MM.1S (cell line): ENCODE measurements around the gene SCUBE1.

Experiments
- EZH2 ChIP-seq: fragments of 300-600 bp; sonication (generic); optimal IDR thresholded peaks from 2 replicates; pipeline ENCODE3; 2017; ENCODE audit warnings: low read depth, mild to moderate bottlenecking, antibody characterized with exemption, low read length, mixed read lengths
- TF ChIP-seq, protein P1 (sequence below): fragments of 300-600 bp; sonication (generic); IDR thresholded peaks from 2 replicates; pipeline ENCODE4 v1.5.1; 2016; ENCODE audit warnings: antibody characterized with exemption, low read length, mixed read lengths

DNA sequence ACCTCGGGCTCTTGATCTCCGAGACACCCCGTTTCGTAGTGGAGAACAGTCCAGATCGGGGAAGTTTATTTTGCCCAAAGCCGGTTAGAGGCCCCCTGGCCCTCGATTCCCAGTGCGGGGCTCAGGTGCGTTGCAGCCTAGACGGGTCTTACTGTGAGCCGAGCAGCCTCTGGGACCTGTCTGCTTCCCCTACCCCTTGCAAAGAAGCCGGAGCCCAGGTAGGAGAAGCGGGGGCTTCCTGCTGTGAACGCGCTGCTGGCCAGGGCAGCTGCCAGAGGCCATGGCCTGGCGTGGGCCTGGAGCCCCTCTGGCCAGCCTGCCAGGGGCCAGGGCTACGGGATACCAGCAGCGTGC is 191.2 kb downstream of the SCUBE1 start:
- TF ChIP-seq, protein P1, sequence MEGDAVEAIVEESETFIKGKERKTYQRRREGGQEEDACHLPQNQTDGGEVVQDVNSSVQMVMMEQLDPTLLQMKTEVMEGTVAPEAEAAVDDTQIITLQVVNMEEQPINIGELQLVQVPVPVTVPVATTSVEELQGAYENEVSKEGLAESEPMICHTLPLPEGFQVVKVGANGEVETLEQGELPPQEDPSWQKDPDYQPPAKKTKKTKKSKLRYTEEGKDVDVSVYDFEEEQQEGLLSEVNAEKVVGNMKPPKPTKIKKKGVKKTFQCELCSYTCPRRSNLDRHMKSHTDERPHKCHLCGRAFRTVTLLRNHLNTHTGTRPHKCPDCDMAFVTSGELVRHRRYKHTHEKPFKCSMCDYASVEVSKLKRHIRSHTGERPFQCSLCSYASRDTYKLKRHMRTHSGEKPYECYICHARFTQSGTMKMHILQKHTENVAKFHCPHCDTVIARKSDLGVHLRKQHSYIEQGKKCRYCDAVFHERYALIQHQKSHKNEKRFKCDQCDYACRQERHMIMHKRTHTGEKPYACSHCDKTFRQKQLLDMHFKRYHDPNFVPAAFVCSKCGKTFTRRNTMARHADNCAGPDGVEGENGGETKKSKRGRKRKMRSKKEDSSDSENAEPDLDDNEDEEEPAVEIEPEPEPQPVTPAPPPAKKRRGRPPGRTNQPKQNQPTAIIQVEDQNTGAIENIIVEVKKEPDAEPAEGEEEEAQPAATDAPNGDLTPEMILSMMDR: no peak
- no peak for TF ChIP-seq EZH2
